Astrocyte of the spinal cord (primary cell): ENCODE measurements around the gene STARD5.

Experiments
- DNase-seq: peaks from one replicate; pipeline ENCODE4 v3.0.0; 2011; ENCODE audit warnings: low read depth, low spot score
- H3K4me3 ChIP-seq: 2 replicates; pipeline ENCODE4 v1.5.1; 2011; ENCODE audit warnings: low read depth, mild to moderate bottlenecking, low read length, moderate library complexity
- CTCF ChIP-seq: IDR thresholded peaks from 2 replicates; pipeline ENCODE4 v1.5.1; 2012; ENCODE audit warnings: low read depth, mild to moderate bottlenecking, low read length, inconsistent platforms
- in situ Hi-C: cut with HindIII; loops from 2 replicates; pipeline ENCODE4 v1.10.0; 2017; ENCODE audit warnings: low sequenced_read_pairs

Gene STARD5

GRCh38 chr15:81291916-81292522 is 31.9 kb downstream of the STARD5 start:
- H3K4me3 ChIP-seq: no peak overlapping the region
- TF ChIP-seq CTCF: no peak
- in situ Hi-C loops: no loop called here
- DNase-seq: no peak

GRCh38 chr15:81289910-81290309 is 34.0 kb downstream of the STARD5 start:
- no peak overlapping the region for H3K4me3 ChIP-seq
- DNase-seq: no peak
- in situ Hi-C loops: no loop called here
- TF ChIP-seq CTCF: no peak

- no peak overlapping the region for H3K4me3 ChIP-seq
- no peak for TF ChIP-seq CTCF
- no peak for DNase-seq
- in situ Hi-C loops: no loop called here
Measured at GRCh38 chr15:81288616-81289015, 35.3 kb downstream of the STARD5 start.

GRCh38 chr15:81288040-81288439 is 35.9 kb downstream of the STARD5 start:
- TF ChIP-seq CTCF: no peak
- no peak overlapping the region for H3K4me3 ChIP-seq
- in situ Hi-C loops: no loop called here

GRCh38 chr15:81286621-81287121 is 37.3 kb downstream of the STARD5 start:
- no peak for TF ChIP-seq CTCF
- in situ Hi-C loops: no loop called here
- no peak overlapping the region for H3K4me3 ChIP-seq
- no peak for DNase-seq

More at GRCh38 chr15:81288040-81288439, 35.9 kb downstream of the STARD5 start:
- DNase-seq: no peak

GRCh38 chr15:81285461-81285860 is 38.5 kb downstream of the STARD5 start:
- no peak for DNase-seq
- no peak overlapping the region for H3K4me3 ChIP-seq
- no peak for TF ChIP-seq CTCF
- in situ Hi-C loops: no loop called here
